ENCODE results near the gene LRRC43. TPM values are rescaled to one million over a fixed set of nuclear protein-coding genes. Genes with fewer than 3 reads are reported as not detected.

Gene LRRC43
- total and polyA plus RNA-seq, 10 of the 15 experiments (the other 5 are each of a cell fraction or from before 2014, with no cell fraction given) = 0.23 TPM; not detected in 9

- H2AFZ ChIP-seq (ENCODE audit: control insufficient read depth, low read depth, low read length) = peak within 1 kb of the TSS; percentile 88
- peak within 1 kb of the TSS; percentile 90 for H3K9ac ChIP-seq (ENCODE audit: control insufficient read depth, insufficient read depth, low read length)
- no TSS peak for BruUV-seq (replicated peaks)
- in situ Hi-C loops (cut with MboI) (no loop called here), intact Hi-C loops (cut with micrococcal nuclease; ENCODE audit: unreplicated experiment) (loop anchor here (1.0 kb wide), 1 partner anchor 40 kb away; the partner anchor contains the start of gene VPS33A)
- H3K36me3 ChIP-seq (ENCODE audit: control insufficient read depth in 2 of 2, insufficient read depth in 2 of 2, low read length in 1 of 2) = peaks cover 2 to 7% of the 10 kb centered on the region in 2 experiments; a peak in 3 of 4 replicates
- no peaks in the 10 kb centered on the region for H3K9me3 ChIP-seq (replicated peaks; ENCODE audit: control insufficient read depth, insufficient read depth, low read length)
- no peaks in the 10 kb centered on the region for H3K27me3 ChIP-seq (replicated peaks in 1 of 2; ENCODE audit: control insufficient read depth in 2 of 2, insufficient read depth in 2 of 2, low read length in 1 of 2)
- peaks cover 16% of the 10 kb centered on the region for H3K4me1 ChIP-seq (ENCODE audit: control insufficient read depth, insufficient read depth, low read length)
- FAIRE-seq (peak; percentile 100), DNase-seq (ENCODE audit: low read depth, low spot score) (peak; percentile 96), ATAC-seq (peak; percentile 97)
- H3K4me2 ChIP-seq (ENCODE audit: control insufficient read depth, insufficient read depth) = peak within 1 kb of the TSS; percentile 96
- H3K4me3 ChIP-seq = peak within 1 kb of the TSS; percentile 87
- ChIA-PET CTCF (interaction anchor here (0.5 to 2.4 kb wide), 4 partner anchors 42 to 1109 kb away, joined by 3 to 9 read pairs (median 4); no protein-coding TSS in a partner anchor), RAD21 (ENCODE audit: unreplicated experiment) (interaction anchor here (0.9 to 1.2 kb wide), 3 partner anchors 41 to 307 kb away, joined by 3 to 10 read pairs (median 3); partner anchors contain the start of gene CFAP251), SMC1A (ENCODE audit: uncharacterized antibody, unreplicated experiment) (interaction anchor here (0.5 to 1.8 kb wide), 5 partner anchors 15 to 337 kb away, joined by 3 to 7 read pairs (median 4); partner anchors contain the start of genes PSMD9 and VPS33A), POLR2A (interaction anchor here (0.6 to 1.7 kb wide), 9 partner anchors 10 to 424 kb away, joined by 3 to 5 read pairs (median 4); no protein-coding TSS in a partner anchor)
- H3K79me2 ChIP-seq (ENCODE audit: control insufficient read depth, insufficient read depth, low read length) = peaks cover 23% of the 10 kb centered on the region
- H4K20me1 ChIP-seq (ENCODE audit: control insufficient read depth, insufficient read depth) = no peaks in the 10 kb centered on the region; the same call in 1 of the 2 replicates
- H3K27ac ChIP-seq (ENCODE audit: control insufficient read depth, insufficient read depth) = peak within 1 kb of the TSS; percentile 91
- under 1% methylated on average over 66 of the region's 74 CpGs for WGBS (ENCODE audit: insufficient coverage, insufficient replicate concordance, low lambda C conversion rate, missing lambda C conversion rate)
- TF ChIP-seq RAD21 (IDR thresholded peaks at IDR 0.05; ENCODE audit: insufficient read depth, low read depth, low read length) (no peak), BCL3 (IDR thresholded peaks at IDR 0.05; ENCODE audit: borderline replicate concordance, insufficient read depth, low read depth, low read length, poor library complexity, severe bottlenecking) (peak; percentile 55), ZBED1 (IDR thresholded peaks at IDR 0.05; ENCODE audit: borderline replicate concordance) (no peak), ZBTB33 (IDR thresholded peaks at IDR 0.05) (no peak), E2F8 (IDR thresholded peaks at IDR 0.05; ENCODE audit: low read depth, partially characterized antibody) (no peak), NFXL1 (IDR thresholded peaks at IDR 0.05; ENCODE audit: borderline replicate concordance) (no peak), RUNX3 (IDR thresholded peaks at IDR 0.05; ENCODE audit: low read length) (no peak; the same call in 1 of the 2 replicates), SIN3A (IDR thresholded peaks at IDR 0.05; ENCODE audit: low read depth, low read length) (peak; percentile 89), STAT1 (conservative IDR thresholded peaks at IDR 0.05) (no peak; the same call in 1 of the 2 replicates), ESRRA (IDR thresholded peaks at IDR 0.05; ENCODE audit: low read length) (no peak), ZNF24 (IDR thresholded peaks at IDR 0.05) (no peak), ZSCAN29 (IDR thresholded peaks at IDR 0.05) (no peak), TARDBP (IDR thresholded peaks at IDR 0.05; ENCODE audit: borderline replicate concordance) (0 out of 2 replicates have a peak, but pooled peaks have one; percentile 22), BHLHE40 (IDR thresholded peaks at IDR 0.05; ENCODE audit: borderline replicate concordance in 1 of 2, low read depth in 2 of 2, low read length in 1 of 2) (peak in 1 of 2 experiments; percentile 65; a peak in 2 of 4 replicates), SP1 (IDR thresholded peaks at IDR 0.05; ENCODE audit: low read depth, low read length) (peak; percentile 85), IKZF1 (conservative IDR thresholded peaks at IDR 0.05) (peak; percentile 70), ZNF207 (IDR thresholded peaks at IDR 0.05; ENCODE audit: borderline replicate concordance) (peak; percentile 93; the same call in 1 of the 2 replicates), KLF5 (IDR thresholded peaks at IDR 0.05; ENCODE audit: partially characterized antibody) (peak; percentile 89)
These were observed 42.9 kb downstream of the LRRC43 start, which contains the start of gene DIABLO for GRCh38 chr12:122225683-122226365. Gene DIABLO (minus strand): TSS chr12:122226052. CDS start chr12:122226014, 38 bp downstream.

Data from GM12878 (cell line).